Measurements from ENCODE around the gene MFGE8. TPM values are rescaled to one million over a fixed set of nuclear protein-coding genes. Genes with fewer than 3 reads are reported as not detected.

MFGE8 gene
- total RNA-seq, 2 donors from 2014 or later: 21.7 to 27.7 TPM

GRCh38 chr15:88900982-88901418 is 12.2 kb downstream of the MFGE8 start:
- no peak overlapping the region for H3K4me3 Mint-ChIP-seq
- H3K9me3 Mint-ChIP-seq: no peaks in the 10 kb centered on the region
- ATAC-seq (replicated peaks in 1 of 2): no peak
- peak overlapping the region; percentile 1 for H3K27ac Mint-ChIP-seq
- no peak for DNase-seq
- peaks cover 50% of the 10 kb centered on the region for H3K4me1 Mint-ChIP-seq (ENCODE audit: low read depth)
- H3K27me3 Mint-ChIP-seq (ENCODE audit: low read depth): no peaks in the 10 kb centered on the region
- H3K36me3 Mint-ChIP-seq (ENCODE audit: insufficient read depth in 2 of 2): no peaks in the 10 kb centered on the region

DNA sequence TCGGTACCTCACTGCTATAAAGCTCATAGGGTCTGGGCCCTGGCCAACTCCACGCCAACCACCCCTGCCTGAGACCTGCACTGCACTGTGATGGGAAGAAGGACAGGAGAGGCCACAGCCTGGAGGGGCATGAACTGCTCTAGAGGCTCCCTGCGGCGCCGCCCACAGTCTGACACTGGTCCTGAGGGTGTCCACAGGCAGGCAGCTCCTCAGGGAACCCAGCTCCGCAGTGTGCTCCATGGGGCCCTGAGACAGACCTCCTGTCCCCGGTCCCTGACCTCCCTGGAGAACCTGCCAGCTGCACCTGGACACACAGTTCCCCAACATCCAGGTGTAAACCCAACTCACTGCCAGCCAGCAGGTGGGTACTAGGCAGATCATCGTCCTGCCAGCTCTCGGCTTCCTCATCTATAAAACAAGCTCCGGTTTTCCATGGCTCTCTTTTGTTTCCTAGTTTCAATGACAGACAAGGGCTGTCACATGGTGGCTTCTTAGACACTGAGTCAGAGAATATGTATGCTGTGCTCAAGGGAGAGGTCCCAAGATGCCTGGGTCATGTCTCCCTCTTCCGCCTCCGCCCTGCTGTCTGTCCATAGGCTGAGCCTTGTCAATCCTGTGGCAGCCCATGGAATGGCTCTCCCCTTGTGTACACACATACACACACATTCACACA is 12.7 kb downstream of the MFGE8 start:
- ATAC-seq (replicated peaks in 1 of 2) (no peak), DNase-seq (no peak)
- no peaks in the 10 kb centered on the region for H3K9me3 Mint-ChIP-seq
- H3K4me1 Mint-ChIP-seq (ENCODE audit: low read depth): peaks cover 54% of the 10 kb centered on the region
- no peaks in the 10 kb centered on the region for H3K36me3 Mint-ChIP-seq (ENCODE audit: insufficient read depth in 2 of 2)
- no peak overlapping the region for H3K4me3 Mint-ChIP-seq
- H3K27me3 Mint-ChIP-seq (ENCODE audit: low read depth): no peaks in the 10 kb centered on the region
- no peak overlapping the region for H3K27ac Mint-ChIP-seq

GRCh38 chr15:88899251-88899650 is 13.9 kb downstream of the MFGE8 start:
- Mint-ChIP-seq H3K4me3 (no peak overlapping the region), H3K36me3 (ENCODE audit: insufficient read depth in 2 of 2) (no peaks in the 10 kb centered on the region), H3K27me3 (ENCODE audit: low read depth) (no peaks in the 10 kb centered on the region), H3K4me1 (ENCODE audit: low read depth) (peaks cover 48% of the 10 kb centered on the region), H3K27ac (no peak overlapping the region), H3K9me3 (no peaks in the 10 kb centered on the region)
- no peak for DNase-seq
- no peak for ATAC-seq (replicated peaks in 1 of 2)

DNA sequence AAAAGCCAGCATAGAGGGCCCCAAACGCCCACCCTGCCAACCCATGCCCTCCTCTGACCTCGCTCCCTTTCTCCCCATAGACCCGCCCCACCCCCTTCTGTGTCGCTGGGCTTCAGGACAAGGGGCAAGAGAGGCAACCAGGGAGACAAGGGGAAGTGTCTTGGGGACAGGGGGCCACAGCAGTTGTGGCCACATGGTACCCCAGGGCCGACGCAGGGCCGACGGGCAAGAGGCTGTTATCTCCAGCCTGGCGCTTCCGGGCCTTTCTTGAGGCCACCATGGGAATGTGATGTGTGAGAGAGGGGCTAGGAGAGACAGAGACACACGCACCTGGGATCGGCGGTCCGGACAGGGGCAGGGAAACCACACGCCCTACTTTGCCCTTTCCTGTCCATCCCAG is 14.4 kb downstream of the MFGE8 start:
- no peaks in the 10 kb centered on the region for H3K36me3 Mint-ChIP-seq (ENCODE audit: insufficient read depth in 2 of 2)
- H3K4me3 Mint-ChIP-seq: no peak overlapping the region
- DNase-seq: no peak
- no peak for ATAC-seq (replicated peaks in 1 of 2)
- no peaks in the 10 kb centered on the region for H3K27me3 Mint-ChIP-seq (ENCODE audit: low read depth)
- H3K9me3 Mint-ChIP-seq: no peaks in the 10 kb centered on the region
- peaks cover 47% of the 10 kb centered on the region for H3K4me1 Mint-ChIP-seq (ENCODE audit: low read depth)
- H3K27ac Mint-ChIP-seq: no peak overlapping the region

DNA sequence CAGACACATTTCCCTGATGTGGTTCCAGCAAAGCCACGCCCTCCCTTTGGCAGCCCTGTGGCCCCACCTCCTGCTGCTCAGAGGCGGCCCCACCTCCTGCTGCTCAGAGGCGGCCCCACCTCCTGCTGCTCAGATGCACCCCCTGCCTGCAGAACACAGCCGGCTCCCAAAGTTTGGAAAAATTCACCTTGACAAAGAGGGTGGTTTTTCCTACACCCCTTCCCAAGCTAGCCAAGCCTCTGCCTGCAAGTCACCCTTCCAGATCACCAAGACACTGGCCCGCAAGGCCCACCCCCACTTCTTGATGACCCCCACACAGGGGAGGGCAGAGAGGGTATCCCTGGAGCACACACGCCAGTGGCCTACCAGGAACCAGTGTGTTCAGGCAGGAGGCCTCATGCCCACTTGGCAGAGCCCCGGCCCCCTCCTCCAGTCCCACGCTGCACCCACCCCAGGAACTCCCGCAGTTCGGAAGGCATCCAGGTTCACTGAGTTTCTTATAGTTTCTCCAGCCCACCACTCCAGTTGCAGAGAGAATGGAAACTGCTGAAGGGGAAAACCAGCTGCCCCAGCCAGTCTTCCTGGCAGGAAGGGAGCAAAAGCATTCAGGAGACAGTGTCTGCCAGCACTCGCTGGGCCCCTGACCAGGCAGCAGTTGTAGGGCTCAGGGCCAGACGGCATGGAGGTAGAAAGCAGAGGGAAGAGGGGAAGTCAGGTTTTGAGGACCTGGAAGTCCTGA is 15.6 kb downstream of the MFGE8 start:
- peaks cover 49% of the 10 kb centered on the region for H3K4me1 Mint-ChIP-seq (ENCODE audit: low read depth)
- no peaks in the 10 kb centered on the region for H3K36me3 Mint-ChIP-seq (ENCODE audit: insufficient read depth in 2 of 2)
- DNase-seq (peak; percentile 56 to 68), ATAC-seq (replicated peaks in 1 of 2) (peak; percentile 34 to 54)
- no peaks in the 10 kb centered on the region for H3K27me3 Mint-ChIP-seq (ENCODE audit: low read depth)
- H3K27ac Mint-ChIP-seq: no peak overlapping the region
- H3K4me3 Mint-ChIP-seq: no peak overlapping the region
- H3K9me3 Mint-ChIP-seq: no peaks in the 10 kb centered on the region

- DNase-seq: no peak
- Mint-ChIP-seq H3K27me3 (ENCODE audit: low read depth) (no peaks in the 10 kb centered on the region), H3K27ac (no peak overlapping the region), H3K4me1 (ENCODE audit: low read depth) (peaks cover 47% of the 10 kb centered on the region), H3K36me3 (ENCODE audit: insufficient read depth in 2 of 2) (no peaks in the 10 kb centered on the region), H3K4me3 (no peak overlapping the region), H3K9me3 (no peaks in the 10 kb centered on the region)
- no peak for ATAC-seq (replicated peaks in 1 of 2)
Observed at GRCh38 chr15:88897142-88897455, 16.1 kb downstream of the MFGE8 start.

DNA sequence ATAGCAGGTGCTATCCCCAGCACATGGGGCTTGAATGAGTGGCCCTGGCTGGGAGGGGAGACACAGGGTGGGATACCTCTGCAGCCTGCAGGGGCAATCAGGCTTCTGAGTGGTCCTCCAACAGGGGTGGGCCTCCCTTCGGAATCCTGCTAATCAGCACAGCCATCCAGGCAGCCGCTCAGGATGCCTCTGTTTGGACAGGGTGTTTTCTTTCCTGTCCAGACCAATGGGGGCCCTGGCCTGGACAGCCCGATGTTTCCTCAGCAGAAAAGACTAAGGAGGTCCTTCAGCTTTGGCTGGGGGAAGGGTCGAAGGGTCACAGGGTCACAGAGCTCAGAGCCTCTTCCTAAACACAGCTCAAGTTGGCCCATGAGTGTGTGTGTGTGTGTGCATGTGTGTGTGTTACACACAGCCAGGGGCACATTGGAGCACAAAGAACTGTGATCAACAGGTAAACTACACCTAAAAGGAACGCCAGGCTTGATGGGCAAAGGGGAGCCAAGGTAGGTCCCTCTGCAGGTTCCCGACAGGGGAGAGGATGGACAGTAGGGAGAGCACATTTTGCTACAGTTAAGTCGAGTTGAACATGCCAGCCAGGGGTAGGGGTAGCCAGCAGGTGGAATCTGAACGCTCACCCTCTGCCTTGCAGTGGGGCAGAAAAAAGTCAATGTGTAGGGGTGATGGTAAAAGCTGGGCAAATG is 16.7 kb downstream of the MFGE8 start:
- no peak for ATAC-seq (replicated peaks in 1 of 2)
- H3K36me3 Mint-ChIP-seq (ENCODE audit: insufficient read depth in 2 of 2): no peaks in the 10 kb centered on the region
- no peak for DNase-seq
- H3K9me3 Mint-ChIP-seq: no peaks in the 10 kb centered on the region
- H3K4me1 Mint-ChIP-seq (ENCODE audit: low read depth): peaks cover 41% of the 10 kb centered on the region
- H3K27ac Mint-ChIP-seq: no peak overlapping the region
- peak overlapping the region in 1 of 2 donors; percentile 10 for H3K4me3 Mint-ChIP-seq
- no peaks in the 10 kb centered on the region for H3K27me3 Mint-ChIP-seq (ENCODE audit: low read depth)

DNA sequence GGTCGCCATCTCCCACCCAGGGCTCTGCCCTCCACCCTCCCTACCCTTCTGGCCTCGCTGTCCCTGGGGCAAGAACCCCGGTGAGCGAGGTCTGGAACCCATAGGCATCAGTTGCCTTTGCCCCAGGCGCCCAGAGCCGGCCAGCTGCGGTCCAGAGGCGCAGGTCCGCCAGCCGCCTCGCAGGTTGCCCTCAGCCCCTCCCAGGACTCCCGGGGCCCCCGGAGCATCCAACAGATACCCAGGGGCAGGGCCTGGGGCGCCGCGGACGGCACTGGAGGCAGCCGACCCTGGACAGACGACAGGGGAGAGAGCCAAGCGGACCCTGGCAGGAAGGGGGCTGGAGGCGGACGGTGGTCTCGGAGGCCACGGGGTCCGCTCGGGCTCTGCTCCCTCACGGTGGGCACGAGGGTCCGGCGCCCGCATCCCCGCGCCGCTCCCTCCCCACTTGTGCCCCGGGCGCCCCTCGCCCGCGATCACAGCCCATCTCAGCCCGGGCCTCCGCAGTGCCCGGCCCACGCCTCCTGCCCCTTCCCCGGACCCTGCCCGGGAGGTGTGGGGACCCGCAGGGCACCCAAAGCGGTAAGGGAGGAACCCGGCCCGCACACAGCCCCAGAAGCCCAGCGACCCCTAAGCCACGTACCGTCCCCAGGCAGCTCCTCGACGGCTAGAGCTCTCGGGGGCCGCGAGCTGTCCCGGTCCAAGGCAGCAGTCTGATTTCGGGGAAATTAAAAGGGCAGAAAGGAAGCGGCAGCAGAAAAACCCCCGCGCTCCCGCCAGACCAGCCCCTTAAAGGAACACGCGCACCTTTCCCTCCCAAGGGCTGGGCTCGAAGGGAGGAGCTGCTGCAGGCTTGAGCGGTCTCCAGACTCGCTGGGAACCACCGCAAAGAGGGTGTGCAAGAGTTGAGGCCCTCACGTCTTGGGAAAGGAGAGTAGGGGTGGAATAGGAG is 18.1 kb downstream of the MFGE8 start, which contains the start of gene HAPLN3:
Gene HAPLN3 (minus strand): TSS at position 726 of the 949 bp plus-strand sequence. CDS start 8,246 bp downstream, outside the sequence.
- Mint-ChIP-seq H3K4me1 (ENCODE audit: low read depth) (peaks cover 46% of the 10 kb centered on the region), H3K27me3 (ENCODE audit: low read depth) (no peaks in the 10 kb centered on the region), H3K4me3 (peak within 1 kb of the TSS; percentile 76 to 94), H3K9me3 (no peaks in the 10 kb centered on the region), H3K36me3 (ENCODE audit: insufficient read depth in 2 of 2) (peaks cover 0 to 5% of the 10 kb centered on the region in 2 donors), H3K27ac (peak within 1 kb of the TSS; percentile 36)
- ATAC-seq (replicated peaks in 1 of 2) (peak; percentile 69), DNase-seq (peak; percentile 70 to 80)

- Mint-ChIP-seq H3K4me1 (ENCODE audit: low read depth) (peaks cover 46% of the 10 kb centered on the region), H3K4me3 (peak overlapping the region; percentile 76 to 94), H3K36me3 (ENCODE audit: insufficient read depth in 2 of 2) (peaks cover 0 to 5% of the 10 kb centered on the region in 2 donors), H3K9me3 (no peaks in the 10 kb centered on the region), H3K27ac (no peak overlapping the region), H3K27me3 (ENCODE audit: low read depth) (no peaks in the 10 kb centered on the region)
- DNase-seq (peak; percentile 88 to 89), ATAC-seq (replicated peaks in 1 of 2) (peak; percentile 66 to 77)
Observed at GRCh38 chr15:88894348-88894818, 18.8 kb downstream of the MFGE8 start.

- H3K27me3 Mint-ChIP-seq (ENCODE audit: low read depth): no peaks in the 10 kb centered on the region
Observed at GRCh38 chr15:88891540-88892254, 21.5 kb downstream of the MFGE8 start.

DNA sequence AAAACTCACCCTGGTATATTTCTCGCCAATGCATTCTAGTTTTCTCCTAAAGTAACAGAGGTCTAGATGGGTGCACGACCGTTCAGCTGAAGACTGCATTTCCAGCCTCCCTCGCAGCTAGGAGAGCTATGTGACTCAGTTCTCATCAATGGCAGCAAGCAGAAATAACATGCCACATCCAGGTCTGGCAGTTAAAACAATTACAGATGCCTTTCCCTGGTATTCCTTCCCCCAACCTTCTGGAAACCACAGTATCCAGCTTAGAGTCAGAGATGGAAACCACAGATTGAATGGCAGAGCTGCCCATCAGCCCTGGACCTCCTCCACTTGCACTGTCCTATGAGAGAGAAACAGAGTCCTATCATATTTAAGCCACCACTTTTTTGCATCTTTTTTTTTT is 22.7 kb downstream of the MFGE8 start:
- H3K27me3 Mint-ChIP-seq (ENCODE audit: low read depth): no peaks in the 10 kb centered on the region
- DNase-seq (no peak), ATAC-seq (replicated peaks in 1 of 2) (no peak)
- H3K4me3 Mint-ChIP-seq: no peak overlapping the region
- H3K9me3 Mint-ChIP-seq: no peaks in the 10 kb centered on the region
- no peak overlapping the region for H3K27ac Mint-ChIP-seq
- peaks cover 0 to 6% of the 10 kb centered on the region in 2 donors for H3K36me3 Mint-ChIP-seq (ENCODE audit: insufficient read depth in 2 of 2)
- H3K4me1 Mint-ChIP-seq (ENCODE audit: low read depth): peaks cover 24% of the 10 kb centered on the region

More at GRCh38 chr15:88891540-88892254, 21.5 kb downstream of the MFGE8 start:
- Mint-ChIP-seq H3K9me3 (no peaks in the 10 kb centered on the region), H3K36me3 (ENCODE audit: insufficient read depth in 2 of 2) (peaks cover 0 to 5% of the 10 kb centered on the region in 2 donors), H3K4me3 (no peak overlapping the region), H3K4me1 (ENCODE audit: low read depth) (peaks cover 32% of the 10 kb centered on the region), H3K27ac (no peak overlapping the region)
- no peak for ATAC-seq (replicated peaks in 1 of 2)
- no peak for DNase-seq

GRCh38 chr15:88888719-88889118 is 24.5 kb downstream of the MFGE8 start:
- Mint-ChIP-seq H3K36me3 (ENCODE audit: insufficient read depth in 2 of 2) (peaks cover 4 to 8% of the 10 kb centered on the region in 2 donors), H3K27ac (no peak overlapping the region), H3K4me1 (ENCODE audit: low read depth) (peaks cover 14% of the 10 kb centered on the region), H3K9me3 (no peaks in the 10 kb centered on the region), H3K27me3 (ENCODE audit: low read depth) (no peaks in the 10 kb centered on the region), H3K4me3 (no peak overlapping the region)
- DNase-seq (no peak), ATAC-seq (replicated peaks in 1 of 2) (no peak)

Measured in activated T-cell treated with anti-CD3 and anti-CD28 coated beads, Interleukin-2, amount 50 U/mL, for 72 hours (primary cell).